Endodermal cell (in vitro differentiated cells): Measurements from ENCODE around the gene TTC19. TPM values are rescaled to one million over a fixed set of nuclear protein-coding genes. Genes with fewer than 3 reads are reported as not detected.

Experiments used
- DNase-seq: peaks from one replicate; pipeline ENCODE4 v3.0.0-alpha.2; 2017
- H3K27ac ChIP-seq: 2 replicates; pipeline ENCODE4 v1.5.1; 2013; ENCODE audit warnings: mild to moderate bottlenecking, low read depth, low read length, moderate library complexity
- H3K27me3 ChIP-seq: 2 replicates; pipeline ENCODE4 v1.6.1; 2013; ENCODE audit warnings: mild to moderate bottlenecking, low read length, moderate library complexity; ENCODE audit not compliant: insufficient read depth, control insufficient read depth, poor library complexity, severe bottlenecking
- H3K36me3 ChIP-seq: 2 replicates; pipeline ENCODE4 v1.7.0; 2013; ENCODE audit warnings: mild to moderate bottlenecking, low read length, moderate library complexity; ENCODE audit not compliant: control insufficient read depth, insufficient read depth
- H3K4me1 ChIP-seq: one replicate; pipeline ENCODE4 v1.7.0; 2013; ENCODE audit warnings: low read length; ENCODE audit not compliant: control insufficient read depth, insufficient read depth
- H3K4me3 ChIP-seq: 2 replicates; pipeline ENCODE4 v1.5.1; 2013; ENCODE audit warnings: mild to moderate bottlenecking, low read length, moderate library complexity
- H3K9ac ChIP-seq: 2 replicates; pipeline ENCODE4 v1.6.1; 2013; ENCODE audit warnings: mild to moderate bottlenecking, low read length, moderate library complexity; ENCODE audit not compliant: poor library complexity, severe bottlenecking; ENCODE audit errors: extremely low read depth
- H3K9me3 ChIP-seq: 2 replicates; pipeline ENCODE4 v1.6.1; 2013; ENCODE audit warnings: mild to moderate bottlenecking, low read length, moderate library complexity; ENCODE audit not compliant: control insufficient read depth
- H3K27ac Mint-ChIP-seq: 2 replicates; pipeline ENCODE4 v1.8.0; 2020; ENCODE audit warnings: mixed read lengths
- H3K27me3 Mint-ChIP-seq: 2 replicates; pipeline ENCODE4 v1.8.0; 2021; ENCODE audit warnings: mild to moderate bottlenecking, mixed read lengths; ENCODE audit not compliant: insufficient read depth
- H3K36me3 Mint-ChIP-seq: 2 replicates; pipeline ENCODE4 v1.8.0; 2020; ENCODE audit warnings: low read depth, mixed read lengths
- H3K4me1 Mint-ChIP-seq: 2 replicates; pipeline ENCODE4 v1.8.0; 2020; ENCODE audit warnings: mixed read lengths
- H3K4me3 Mint-ChIP-seq: 2 replicates; pipeline ENCODE4 v1.8.0; 2020; ENCODE audit warnings: mild to moderate bottlenecking, moderate library complexity, mixed read lengths
- H3K9me3 Mint-ChIP-seq: 2 replicates; pipeline ENCODE4 v1.8.0; 2020; ENCODE audit warnings: mild to moderate bottlenecking, mixed read lengths
- WGBS, 2 experiments: methylation state at CpG; one replicate each; pipeline versions ENCODE4 v1.1.5 to v1.1.7; 2013; ENCODE audit warnings: missing lambda C conversion rate in 2 of 2, mixed read lengths in 1 of 2; ENCODE audit not compliant: insufficient coverage in 1 of 2, insufficient read length in 1 of 2; 5-methylcytosine and 5-hydroxymethylcytosine counted together
- total RNA-seq, 2 donors: library from RNA; stranded (reverse); fragmentation: NEBNext Ultra II Directional in 1 of 2; extraction: Animal tissue kit (Norgen Biotek cat#: 25700) in 1 of 2; gene quantifications; 2 replicates in 1 of 2; 3 replicates in 1 of 2; pipeline ENCODE4 v1.2.1, GENCODE V29; 2021
- TF ChIP-seq, protein P1 (sequence below): fragments of 200-600 bp; sonication (generic); conservative IDR thresholded peaks from 2 replicates; pipeline ENCODE4 v1.5.0; 2021; ENCODE audit warnings: antibody characterized with exemption, mild to moderate bottlenecking

The TTC19 gene
- total RNA-seq, 2 donors from 2014 or later = 48.2 to 53.2 TPM

DNA sequence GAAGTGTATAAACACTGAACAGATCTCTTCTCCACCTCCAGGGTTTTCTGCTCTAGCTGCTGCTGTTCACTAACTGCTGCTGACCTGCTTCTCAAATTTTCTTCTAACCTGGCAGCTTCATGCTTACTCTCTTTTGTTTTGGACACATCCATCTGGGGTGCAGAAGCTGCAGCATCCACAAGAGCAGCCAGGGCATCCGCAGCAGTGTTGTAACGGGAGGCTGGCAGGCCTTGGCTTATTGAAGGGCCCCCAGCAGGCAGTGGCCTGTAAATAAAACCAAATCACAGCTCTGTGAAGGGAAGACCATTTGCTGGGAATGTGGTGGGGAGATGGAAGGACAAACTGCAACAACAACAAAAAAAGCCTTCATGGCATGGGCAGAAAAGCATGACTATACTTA, 62.0 kb downstream of the TTC19 start:
- H3K27ac ChIP-seq = no peak overlapping the region
- DNase-seq = no peak
- Mint-ChIP-seq H3K4me3 (no peak overlapping the region), H3K27ac (no peak overlapping the region), H3K27me3 (no peaks in the 10 kb centered on the region), H3K4me1 (no peaks in the 10 kb centered on the region), H3K36me3 (peaks cover 81% of the 10 kb centered on the region), H3K9me3 (no peaks in the 10 kb centered on the region)
- peaks cover 85% of the 10 kb centered on the region for H3K36me3 ChIP-seq
- H3K4me1 ChIP-seq = no peaks in the 10 kb centered on the region
- H3K27me3 ChIP-seq = no peaks in the 10 kb centered on the region
- no peak overlapping the region for H3K4me3 ChIP-seq
- TF ChIP-seq, protein P1, sequence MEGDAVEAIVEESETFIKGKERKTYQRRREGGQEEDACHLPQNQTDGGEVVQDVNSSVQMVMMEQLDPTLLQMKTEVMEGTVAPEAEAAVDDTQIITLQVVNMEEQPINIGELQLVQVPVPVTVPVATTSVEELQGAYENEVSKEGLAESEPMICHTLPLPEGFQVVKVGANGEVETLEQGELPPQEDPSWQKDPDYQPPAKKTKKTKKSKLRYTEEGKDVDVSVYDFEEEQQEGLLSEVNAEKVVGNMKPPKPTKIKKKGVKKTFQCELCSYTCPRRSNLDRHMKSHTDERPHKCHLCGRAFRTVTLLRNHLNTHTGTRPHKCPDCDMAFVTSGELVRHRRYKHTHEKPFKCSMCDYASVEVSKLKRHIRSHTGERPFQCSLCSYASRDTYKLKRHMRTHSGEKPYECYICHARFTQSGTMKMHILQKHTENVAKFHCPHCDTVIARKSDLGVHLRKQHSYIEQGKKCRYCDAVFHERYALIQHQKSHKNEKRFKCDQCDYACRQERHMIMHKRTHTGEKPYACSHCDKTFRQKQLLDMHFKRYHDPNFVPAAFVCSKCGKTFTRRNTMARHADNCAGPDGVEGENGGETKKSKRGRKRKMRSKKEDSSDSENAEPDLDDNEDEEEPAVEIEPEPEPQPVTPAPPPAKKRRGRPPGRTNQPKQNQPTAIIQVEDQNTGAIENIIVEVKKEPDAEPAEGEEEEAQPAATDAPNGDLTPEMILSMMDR = no peak
- WGBS, 2 experiments = 94 to 100% methylated on average over 2 of the region's 2 CpGs
- H3K9me3 ChIP-seq = no peaks in the 10 kb centered on the region
- no peak overlapping the region for H3K9ac ChIP-seq

DNA sequence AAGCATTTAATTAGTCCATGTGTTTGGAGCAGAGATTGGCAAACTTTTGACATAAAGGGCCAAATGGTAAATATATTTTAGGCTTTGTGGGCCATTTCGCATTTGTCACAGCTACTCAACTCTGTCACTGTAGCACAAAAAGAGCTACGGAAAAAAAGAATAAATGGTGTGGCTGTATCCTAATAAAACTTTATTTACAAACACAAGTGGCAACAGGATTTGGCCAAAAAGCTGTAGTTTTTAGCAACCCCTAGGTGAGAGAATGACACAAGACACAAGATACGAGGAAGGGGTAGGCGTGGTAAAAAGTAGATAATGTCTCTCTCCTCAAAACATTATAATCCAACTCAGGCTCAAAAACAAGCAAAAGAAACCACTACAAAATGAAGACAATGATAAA, 66.5 kb downstream of the TTC19 start:
- H3K4me1 ChIP-seq = no peaks in the 10 kb centered on the region
- no peak for DNase-seq
- H3K27me3 Mint-ChIP-seq = no peaks in the 10 kb centered on the region
- H3K27me3 ChIP-seq = no peaks in the 10 kb centered on the region
- H3K9me3 Mint-ChIP-seq = no peaks in the 10 kb centered on the region
- peaks cover 90% of the 10 kb centered on the region for H3K36me3 Mint-ChIP-seq
- no peak overlapping the region for H3K4me3 Mint-ChIP-seq
- H3K9me3 ChIP-seq = no peaks in the 10 kb centered on the region
- TF ChIP-seq, protein P1 = no peak
- WGBS, 2 experiments = 80 to 90% methylated on average over 1 to 4 of the region's 4 CpGs
- H3K4me3 ChIP-seq = no peak overlapping the region
- H3K9ac ChIP-seq = no peak overlapping the region
- H3K27ac ChIP-seq = no peak overlapping the region
- no peaks in the 10 kb centered on the region for H3K4me1 Mint-ChIP-seq
- peak overlapping the region; percentile 2 for H3K27ac Mint-ChIP-seq
- peaks cover 90% of the 10 kb centered on the region for H3K36me3 ChIP-seq

DNA sequence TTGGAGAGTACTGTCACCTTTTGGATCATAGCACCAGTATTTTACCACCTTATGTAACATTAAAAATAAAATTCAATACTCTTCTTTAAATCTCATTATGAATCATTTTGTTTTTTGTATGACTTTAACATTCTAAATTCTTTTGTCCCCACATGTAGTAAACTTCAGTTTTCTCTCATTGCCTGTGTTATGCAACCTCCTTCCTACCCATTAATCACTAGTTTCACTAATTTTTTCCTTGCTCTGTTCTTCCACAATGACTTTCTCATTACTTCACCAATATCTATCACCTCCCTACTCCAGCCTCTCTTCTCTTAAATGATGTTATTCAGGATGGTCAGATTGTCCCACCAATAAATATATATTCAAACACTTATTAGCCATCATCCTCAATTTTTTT, 68.7 kb downstream of the TTC19 start:
- Mint-ChIP-seq H3K4me1 (no peaks in the 10 kb centered on the region), H3K9me3 (no peaks in the 10 kb centered on the region), H3K4me3 (no peak overlapping the region), H3K27ac (no peak overlapping the region), H3K27me3 (no peaks in the 10 kb centered on the region), H3K36me3 (peaks cover 86% of the 10 kb centered on the region)
- TF ChIP-seq, protein P1 = no peak
- no peak overlapping the region for H3K9ac ChIP-seq
- peaks cover 91% of the 10 kb centered on the region for H3K36me3 ChIP-seq
- no peak for DNase-seq
- H3K27me3 ChIP-seq = no peaks in the 10 kb centered on the region
- no peaks in the 10 kb centered on the region for H3K4me1 ChIP-seq
- H3K27ac ChIP-seq = no peak overlapping the region
- no peaks in the 10 kb centered on the region for H3K9me3 ChIP-seq
- H3K4me3 ChIP-seq = no peak overlapping the region
